ENCODE measurements around the gene KCTD12.

Gene KCTD12

DNA sequence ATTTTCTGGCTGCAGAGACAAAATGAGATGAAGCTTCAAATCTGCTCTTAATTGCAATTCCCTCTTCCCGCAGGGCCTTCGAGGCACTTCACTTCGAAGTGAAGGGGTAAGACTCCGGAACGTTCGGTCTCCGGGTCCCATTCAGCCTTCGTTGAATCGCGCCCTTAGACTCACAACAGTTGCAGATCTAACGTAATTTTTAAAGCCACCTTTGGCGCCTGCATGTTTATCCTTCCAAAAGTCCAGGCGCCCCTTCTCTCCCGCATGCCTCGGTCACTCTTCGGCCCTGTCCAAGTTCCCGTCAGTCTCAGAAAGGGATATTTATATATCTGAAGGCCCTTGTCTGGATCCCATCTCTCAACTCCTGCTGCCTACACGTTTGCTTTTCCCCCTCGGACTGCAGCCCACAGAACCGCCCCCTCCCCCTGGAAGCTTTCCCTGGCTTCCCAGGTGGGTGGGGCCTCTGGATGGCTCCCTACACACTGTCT, 915 bp upstream of the KCTD12 start:
- DNase-seq = no peak

DNA sequence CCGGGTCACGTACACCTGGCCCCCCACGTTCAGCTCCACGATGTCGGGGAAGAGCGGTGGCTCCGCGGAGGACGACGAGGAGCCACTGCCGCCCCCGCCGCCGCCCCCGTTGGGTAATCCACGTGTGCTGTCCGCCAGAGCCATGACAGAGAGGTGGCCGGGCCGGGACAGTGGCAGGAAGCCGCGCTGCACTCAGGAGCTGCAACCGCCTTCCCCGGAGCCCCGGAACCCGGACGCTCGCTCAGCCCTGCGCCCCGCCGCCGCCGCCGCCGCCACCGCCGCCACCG, 257 bp downstream of the KCTD12 start:
- DNase-seq = no peak

DNA sequence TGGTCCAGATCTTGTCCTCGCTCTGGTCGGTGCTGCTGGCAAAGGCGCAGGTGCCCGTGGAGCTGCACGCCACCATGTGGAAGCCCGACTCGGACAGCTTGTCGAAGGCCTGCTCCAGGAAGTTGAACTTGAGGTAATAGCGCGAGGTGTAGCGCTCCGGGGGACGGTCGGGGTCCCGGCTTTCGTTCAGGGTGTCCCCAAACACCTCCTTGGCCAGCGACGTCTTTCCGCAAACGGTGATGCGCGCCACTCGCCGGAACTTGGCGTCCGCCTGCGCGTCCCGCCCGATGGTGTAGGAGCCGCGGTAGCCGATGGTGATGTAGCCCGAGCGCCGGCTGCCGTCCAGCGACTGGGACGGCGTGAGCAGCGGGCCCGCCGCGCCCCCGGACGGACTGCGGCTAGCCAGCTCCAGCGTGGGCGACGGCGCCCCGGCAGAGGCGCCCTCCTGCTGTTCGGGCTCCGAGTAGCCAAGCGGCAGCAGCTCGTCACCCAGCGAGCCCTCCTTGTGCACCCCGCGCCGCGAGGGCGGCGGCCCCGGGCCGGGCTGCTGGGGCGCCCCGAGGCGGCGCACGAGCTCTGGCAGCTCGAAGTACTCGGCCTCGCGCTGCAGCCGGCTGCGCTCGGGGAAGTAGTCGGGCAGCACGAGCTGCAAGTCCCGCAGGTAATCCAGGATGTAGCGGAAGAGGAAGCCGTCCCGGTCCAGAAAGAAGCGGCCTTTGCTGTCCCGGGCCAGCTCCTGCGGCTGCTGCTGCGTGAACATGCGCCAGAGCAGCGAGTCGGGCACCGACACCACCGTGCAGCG, 801 bp downstream of the KCTD12 start:
- DNase-seq = peak; percentile 59

DNA sequence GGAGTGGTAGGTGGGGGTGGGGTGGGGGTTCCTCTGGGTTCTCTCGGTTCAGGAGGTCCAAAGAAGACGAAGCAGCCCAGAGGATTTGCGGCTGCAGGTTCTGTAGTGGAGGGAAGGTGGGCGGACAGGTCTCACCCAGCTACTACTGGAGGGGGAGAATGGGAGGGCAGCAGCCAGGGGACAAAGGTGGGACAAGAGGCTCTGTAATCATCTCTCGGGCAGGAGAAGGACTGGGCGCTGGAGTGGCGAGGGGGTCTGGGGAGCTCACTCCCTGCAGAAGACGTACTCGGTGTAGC, 1.4 kb downstream of the KCTD12 start:
- no peak for DNase-seq

DNA sequence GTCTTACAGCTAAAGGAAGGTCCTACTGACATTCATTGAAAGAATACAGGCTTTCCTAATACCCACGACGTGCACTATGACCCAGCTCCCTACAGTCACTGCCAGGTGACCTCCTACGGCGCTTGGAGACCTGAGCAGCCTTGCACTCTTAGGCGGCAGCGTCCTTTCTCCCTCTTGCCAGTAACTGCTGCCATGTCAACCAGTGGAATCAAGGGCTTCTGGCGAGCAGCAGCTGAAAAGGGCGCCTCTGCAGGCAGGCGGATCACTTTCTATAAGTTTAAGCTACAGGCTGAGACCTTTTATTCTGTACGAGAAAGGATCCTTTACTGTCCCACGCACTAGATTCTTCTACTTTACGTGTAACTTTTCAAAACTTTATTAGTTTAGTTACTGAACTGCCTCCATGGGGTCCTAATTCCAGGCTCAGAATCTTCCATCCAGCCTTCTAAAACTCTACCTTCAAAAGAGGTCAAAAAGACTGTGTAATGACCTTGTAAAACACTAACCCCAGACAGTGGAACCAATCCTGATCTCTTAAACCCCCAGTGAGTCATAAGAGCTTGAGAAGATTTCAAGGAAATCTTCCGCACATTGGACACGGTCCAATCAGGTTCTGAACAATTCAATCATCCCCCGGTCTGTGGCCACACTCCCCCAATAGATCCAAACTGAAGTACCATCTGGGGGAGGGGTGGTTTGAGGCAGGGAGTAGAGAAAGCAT, 1.9 kb downstream of the KCTD12 start:
- DNase-seq = peak; percentile 18

DNA sequence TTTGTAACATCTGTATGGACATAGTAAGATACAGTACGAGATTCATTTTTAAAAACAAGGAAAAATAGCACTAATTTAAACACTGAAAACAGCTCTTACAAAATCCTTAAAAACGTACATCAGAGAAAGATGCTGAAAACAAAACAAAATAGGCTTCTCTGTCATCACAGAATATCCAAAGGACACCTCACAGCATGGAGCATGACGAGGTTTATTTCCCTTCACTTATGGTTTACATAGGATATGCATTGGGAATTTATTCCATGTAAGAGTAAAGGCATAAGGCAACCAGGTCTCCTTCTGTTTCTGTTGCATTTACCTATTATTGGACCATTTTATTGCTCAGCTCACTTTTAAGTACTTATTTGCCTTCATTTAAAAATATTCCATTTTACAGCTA, 3.0 kb downstream of the KCTD12 start:
- DNase-seq = no peak

DNA sequence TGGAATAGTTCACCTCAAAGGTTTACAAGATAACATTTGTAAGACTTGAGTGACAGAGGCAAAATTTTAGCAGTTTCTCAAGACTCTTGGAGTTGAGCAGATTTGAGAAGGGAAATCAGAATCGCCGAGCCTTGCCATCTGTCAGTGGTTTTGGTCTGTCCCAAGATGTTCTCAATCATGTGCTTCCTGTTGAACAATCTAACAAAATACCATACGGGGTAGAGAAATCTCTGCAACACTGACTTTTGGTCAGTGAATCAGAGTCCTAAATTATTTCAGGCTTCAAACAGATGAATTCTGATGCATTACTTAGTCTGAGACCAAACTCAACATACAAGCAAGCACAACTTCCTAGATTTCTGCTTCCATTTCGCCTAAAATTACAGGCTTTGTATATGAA, 3.8 kb downstream of the KCTD12 start:
- peak; percentile 54 for DNase-seq

DNA sequence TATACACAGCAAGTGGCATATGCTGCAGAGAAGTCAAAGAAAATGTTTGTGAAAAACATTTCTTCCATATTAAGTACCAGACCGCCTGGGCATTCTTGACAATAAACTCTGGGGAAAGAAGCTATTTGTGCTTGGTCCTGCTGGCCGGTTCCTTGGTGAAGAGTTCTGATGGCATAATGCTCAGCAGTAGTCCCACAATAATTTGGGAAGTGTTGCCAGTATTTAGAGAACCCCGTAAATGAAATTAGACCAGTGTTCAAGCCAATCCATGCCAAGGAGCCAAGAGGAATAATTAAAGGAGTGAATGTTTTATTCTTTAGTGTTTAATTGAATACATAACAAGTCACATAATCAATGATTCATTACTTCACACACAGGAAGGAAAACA, 6.3 kb downstream of the KCTD12 start:
- DNase-seq = no peak

DNA sequence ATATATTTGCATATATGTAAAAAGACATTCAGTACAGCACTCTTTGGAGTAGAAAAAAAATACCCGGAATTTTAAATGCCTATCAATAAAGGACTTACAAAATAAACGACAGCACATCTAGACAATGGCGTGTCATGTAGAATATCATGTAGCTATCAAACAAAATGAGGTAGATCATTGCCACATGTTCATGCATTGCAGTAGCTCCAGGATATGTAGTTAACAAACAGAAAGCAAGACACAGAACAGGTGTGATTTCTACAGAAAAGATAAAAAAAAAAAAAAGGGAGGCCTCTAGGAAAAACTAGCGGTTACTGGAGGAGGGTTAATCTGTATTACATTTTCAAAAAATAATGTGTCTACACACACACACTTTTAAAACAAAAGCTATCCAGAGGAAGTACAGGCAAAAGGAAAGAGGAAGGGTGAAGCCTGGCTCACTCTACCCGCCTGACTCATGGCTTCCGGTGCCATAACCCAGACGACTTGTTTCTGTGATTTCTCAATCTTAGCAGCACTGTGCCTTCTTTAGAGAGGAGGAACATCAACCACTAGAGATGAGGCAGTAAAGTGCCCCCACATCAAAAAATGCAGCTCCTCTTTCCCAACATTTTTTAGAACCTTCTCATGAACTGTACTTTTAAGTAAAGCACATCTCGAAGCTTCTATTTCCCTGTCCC, 6.9 kb downstream of the KCTD12 start:
- peak; percentile 60 for DNase-seq

DNA sequence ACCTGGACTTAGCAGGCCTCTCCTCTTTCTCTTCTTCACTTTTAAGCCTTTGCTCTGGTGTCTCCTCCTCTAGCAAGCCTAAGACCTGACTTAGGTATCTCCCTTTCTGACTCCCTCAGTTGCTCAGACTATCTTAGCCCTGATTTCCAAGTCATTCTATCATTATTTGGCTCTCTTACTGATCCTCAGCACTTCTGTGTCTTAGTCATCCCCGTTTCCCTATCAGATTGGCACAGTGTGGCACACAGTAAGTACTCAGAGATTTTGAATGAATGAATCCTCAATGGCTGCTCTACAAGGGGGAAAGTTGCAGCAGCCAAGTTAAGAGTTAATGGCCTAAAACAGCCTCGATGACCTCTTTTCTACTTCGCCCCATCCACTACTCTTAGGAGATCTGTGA, 8.2 kb downstream of the KCTD12 start:
- DNase-seq = no peak

DNA sequence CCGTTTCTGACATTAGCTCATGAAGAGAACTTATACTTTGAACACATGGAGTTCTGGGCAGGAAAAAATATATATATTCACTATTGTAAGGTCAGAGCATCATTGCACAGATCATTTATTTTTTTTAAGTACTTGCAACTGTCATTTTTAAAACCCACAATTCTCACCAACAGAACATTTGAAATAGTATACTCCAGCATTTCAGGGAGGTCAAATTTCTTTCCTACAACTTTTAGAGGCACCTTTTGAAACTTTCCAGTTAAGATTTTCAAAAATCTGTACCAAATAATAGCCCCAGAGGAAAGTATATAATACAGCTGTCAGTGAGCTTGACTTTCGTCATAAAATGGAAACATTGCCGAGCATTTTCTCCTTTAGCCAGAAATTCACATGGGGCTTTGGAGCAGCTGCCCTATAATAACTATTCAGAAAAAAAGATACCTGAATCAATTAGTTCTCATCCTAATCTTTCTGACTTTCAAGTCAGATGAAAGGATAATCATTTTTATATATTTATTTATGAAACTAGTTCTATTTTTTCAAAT, 10.9 kb downstream of the KCTD12 start:
- DNase-seq = no peak

DNA sequence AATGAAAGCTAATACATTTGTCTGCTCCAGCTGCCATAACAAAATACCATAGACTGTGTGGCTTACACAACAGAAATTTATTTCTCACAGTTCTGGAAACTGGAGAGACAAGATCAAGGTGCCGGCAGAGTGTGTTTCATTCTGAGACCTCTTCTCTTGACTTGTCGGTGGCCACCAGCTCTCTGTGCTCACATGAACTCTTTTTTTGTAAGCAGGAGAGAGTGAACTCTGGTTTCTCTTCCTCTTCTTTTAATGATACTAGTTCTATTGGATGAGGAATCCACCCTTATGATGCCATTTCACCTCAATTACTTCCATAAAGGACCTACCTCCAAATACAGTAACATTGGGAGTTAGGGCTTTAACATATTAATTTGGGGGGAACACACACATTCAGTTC, 11.7 kb downstream of the KCTD12 start:
- DNase-seq = no peak

DNA sequence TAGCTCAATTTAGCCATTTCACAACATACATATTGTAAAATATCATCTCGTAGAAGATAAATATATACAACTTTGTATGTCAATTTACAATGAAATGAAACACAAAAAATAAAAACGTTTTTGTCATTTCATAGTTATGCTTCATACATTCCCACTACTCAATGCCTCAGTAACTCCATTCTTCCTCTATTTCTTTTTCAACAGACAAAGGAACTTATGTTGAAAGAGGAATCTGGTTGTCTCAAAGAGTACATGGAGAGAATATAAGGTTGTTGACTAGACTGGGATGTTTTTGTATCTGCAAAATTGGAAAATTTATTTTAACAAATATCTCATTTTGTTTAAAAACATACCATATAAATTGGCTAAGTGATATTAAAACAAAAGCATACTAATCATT, 12.8 kb downstream of the KCTD12 start:
- no peak for DNase-seq

DNA sequence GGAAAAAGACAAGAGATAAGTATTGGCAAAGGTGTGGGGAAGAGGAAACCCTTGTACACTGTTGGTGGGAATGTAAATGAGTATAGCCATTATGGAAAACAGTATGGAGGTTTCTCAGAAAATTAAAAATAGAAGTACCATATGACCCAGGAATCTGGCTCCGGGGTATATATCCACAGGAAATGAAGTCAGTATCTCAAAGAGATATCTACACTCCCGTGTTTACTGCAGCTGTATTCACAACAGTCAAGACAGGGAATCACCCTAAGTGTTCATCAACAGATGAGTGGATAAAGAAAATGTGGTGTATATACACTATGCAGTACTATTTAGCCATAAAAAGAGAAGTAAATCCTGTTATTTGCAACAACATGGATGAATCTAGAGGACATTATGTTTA, 13.5 kb downstream of the KCTD12 start:
- no peak for DNase-seq

DNA sequence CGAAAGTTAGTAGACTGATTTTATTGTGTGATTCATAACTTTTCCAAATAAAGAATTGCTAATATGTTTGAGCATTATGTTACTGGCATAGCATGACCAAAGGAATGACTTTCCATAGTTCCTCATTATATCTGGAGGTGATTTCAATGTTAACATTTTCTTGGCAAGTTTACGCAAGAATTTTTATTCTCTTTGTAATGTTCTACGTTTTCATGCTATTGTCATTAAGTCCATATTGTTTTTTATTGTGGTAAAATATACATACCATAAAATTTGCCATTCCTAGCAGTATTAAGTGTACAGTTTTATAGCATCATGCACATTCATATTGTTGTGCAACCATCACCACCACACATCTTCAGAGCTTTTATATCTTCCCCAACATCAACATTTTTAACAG, 14.8 kb downstream of the KCTD12 start:
- peak; percentile 18 for DNase-seq

DNA sequence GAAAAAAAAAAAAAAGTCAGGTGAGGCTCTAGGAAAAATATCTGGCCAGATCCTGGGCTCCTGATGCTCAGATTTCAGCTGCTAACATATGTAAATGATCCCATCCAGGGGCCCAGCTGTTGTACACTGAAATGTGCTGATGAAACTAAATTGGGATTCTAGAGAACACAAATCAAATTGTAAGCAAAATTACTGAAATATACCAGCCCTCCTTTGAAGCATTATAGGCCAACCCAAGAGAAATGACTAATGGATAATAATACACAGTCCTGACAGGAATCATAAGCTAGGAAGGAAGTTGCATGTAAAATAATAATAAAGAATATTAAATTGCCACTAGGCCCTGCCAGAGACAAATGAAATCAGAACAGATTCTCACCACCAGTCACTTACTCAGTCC, 17.8 kb downstream of the KCTD12 start:
- DNase-seq = no peak

DNA sequence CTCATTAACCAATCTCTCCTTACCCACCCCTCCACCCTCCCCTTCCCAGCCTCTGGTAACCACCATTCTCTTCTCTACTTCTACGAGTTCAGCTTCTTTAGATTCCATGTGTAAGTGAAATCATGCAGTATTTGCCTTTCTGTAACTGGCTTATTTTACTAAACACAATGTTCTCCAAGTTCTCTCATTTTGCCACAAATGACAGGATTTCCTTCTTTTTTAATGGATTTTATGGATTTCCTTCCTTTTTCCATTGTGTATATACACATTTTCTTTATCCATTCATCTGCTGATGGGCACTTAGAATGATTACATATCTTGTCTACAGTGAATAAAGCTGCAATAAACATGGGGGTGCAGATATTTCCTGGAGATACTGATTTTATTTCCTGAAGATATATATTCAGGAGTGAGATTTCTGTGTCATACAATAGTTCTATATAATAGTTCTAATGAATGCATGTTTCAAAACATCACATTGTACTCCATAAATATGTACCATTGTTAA, 20.2 kb downstream of the KCTD12 start:
- DNase-seq = no peak

DNA sequence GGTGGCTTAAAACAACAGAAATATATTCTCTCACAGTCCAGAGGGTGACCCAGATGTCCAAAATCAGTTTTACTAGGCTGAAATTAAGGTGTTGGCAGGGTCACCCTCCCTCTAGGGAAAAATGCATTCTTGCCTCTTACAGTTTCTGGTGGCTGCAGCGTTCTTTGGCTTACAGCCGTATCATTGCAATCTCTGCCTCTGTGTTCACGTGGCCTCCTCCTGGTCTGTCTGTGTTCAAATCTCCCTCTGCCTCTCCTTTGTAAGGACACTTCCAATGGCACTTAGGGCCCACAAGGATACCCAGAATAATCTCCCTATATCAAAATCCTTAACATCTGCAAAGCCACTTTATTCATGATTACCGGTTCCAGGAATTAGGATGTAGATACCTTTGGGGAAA, 21.1 kb downstream of the KCTD12 start:
- DNase-seq = no peak

DNA sequence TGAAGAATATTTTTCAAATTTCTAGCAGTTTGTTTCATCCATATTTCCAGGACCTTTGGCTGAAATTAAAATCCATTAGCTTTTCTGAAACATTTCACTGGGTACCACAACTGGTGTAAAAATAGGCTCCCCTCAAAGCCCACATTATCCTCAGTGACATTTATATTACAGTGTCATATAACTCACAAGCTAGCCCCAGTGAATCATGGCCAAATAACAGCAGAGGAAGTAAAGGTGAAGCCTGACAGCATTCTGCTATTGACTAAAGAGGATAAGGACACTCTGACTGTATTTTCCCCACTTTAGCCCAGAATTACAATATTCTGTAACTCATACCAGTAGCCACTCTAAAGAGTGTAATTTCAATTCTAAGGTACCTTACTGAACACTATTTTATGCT, 21.9 kb downstream of the KCTD12 start:
- DNase-seq = no peak

DNA sequence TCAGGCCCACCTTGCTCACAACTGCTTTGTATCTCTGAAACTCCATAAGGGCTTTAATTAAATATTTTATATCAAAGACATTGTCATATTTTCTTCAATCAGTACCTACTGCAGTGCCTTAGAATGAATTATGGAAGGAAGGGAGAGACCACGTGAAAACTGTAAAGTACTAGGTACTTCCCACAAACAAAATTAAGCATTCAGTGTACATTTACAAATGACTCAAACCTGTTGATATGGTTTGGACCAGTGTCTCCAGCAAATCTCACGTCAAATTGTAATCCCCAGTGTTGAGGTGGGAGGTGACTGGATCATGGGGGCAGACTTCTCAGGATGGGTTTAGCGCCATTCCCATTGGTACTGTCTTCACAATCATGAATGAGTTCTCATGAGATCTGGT, 23.2 kb downstream of the KCTD12 start:
- DNase-seq = no peak

DNA sequence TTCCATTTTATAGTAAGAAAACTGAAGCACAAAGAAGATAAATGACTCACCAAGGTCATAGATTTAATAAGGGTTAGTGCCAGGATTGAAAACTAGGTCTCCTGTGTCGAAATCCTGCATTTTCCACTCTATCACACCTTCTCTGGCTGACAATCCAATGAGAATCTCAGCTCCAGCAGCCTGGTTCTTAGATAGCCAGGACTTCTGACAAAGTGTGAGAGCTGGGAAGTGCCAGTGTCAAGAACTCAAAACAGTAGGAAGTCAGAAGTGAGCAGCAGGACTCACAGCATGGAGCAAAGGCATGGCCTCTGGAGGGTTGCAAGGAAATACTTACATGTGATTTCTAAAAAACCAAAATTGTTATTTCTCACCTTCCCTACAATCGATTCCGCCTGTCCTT, 24.3 kb downstream of the KCTD12 start:
- DNase-seq = no peak

DNA sequence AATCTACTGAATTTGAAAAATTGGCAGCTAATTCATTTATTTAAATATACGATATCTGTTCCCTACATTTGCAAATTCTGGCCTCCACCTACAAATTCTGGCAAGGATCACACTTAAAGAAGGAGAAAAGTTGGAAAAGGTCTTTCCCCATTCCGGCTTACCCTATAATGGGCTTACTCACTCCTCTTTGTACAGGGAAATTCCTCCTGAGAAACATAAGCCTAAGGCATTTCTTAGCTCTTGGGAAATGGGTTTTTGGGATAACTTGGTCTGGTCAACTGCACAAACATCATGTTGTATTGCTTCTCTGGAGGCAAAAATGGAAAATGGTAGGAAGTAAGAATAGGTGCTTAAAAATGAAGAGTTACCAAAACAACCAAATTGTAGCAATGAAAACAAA, 25.5 kb downstream of the KCTD12 start:
- DNase-seq = no peak

DNA sequence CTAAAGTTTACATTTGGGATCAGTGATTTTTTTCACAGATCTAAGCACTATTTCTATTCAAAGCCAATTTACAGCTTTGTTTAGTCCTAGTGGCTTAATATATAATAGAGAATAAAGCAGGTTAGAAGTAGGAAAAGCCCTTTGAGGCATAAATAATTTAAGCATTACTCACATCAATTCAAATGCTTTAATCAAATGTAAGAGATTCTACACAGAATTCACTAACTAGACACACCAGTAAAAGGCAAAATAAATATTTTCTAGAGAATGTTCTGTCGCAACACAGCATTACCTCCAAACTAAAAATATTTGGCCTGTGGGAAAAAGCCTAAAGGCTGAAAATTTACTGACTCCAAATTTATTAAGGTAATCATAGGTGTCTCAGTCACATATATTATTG, 31.3 kb downstream of the KCTD12 start:
- peak; percentile 24 for DNase-seq

Data from fibroblast of skin of scalp (primary cell).